GM23338 (cell line): ENCODE results near the gene ANXA6. TPM values are rescaled to one million over a fixed set of nuclear protein-coding genes. Genes with fewer than 3 reads are reported as not detected.

Source experiments
- ATAC-seq: fragments of 200-7000 bp; cut with Tn5 transposase; 3 replicates; pipeline ENCODE4 v1.9.1; 2020
- DNase-seq: peaks from one replicate; pipeline ENCODE4 v3.0.0-alpha.2; 2015; ENCODE audit warnings: low spot score
- H2AFZ ChIP-seq: fragments of 200-600 bp; sonication (generic); 2 replicates; pipeline ENCODE4 v1.8.0; 2016; ENCODE audit warnings: antibody characterized with exemption, mild to moderate bottlenecking, moderate library complexity
- H3F3A ChIP-seq: fragments of 200-600 bp; sonication (generic); replicated peaks from 2 replicates; pipeline ENCODE4 v1.8.0; 2017; ENCODE audit warnings: antibody characterized with exemption, mixed run types, low read depth
- H3K27ac ChIP-seq: fragments of 200-600 bp; sonication (generic); 2 replicates; pipeline ENCODE4 v1.6.1; 2016; ENCODE audit warnings: low read depth
- H3K27me3 ChIP-seq: fragments of 200-600 bp; sonication (generic); 2 replicates; pipeline ENCODE4 v1.8.0; 2016; ENCODE audit warnings: mild to moderate bottlenecking, mixed run types, moderate library complexity; ENCODE audit not compliant: insufficient read depth
- H3K36me3 ChIP-seq: fragments of 200-600 bp; sonication (generic); 2 replicates; pipeline ENCODE4 v1.8.0; 2016; ENCODE audit warnings: mild to moderate bottlenecking; ENCODE audit not compliant: insufficient read depth
- H3K4me1 ChIP-seq: fragments of 200-600 bp; sonication (generic); 2 replicates; pipeline ENCODE4 v1.8.0; 2016; ENCODE audit warnings: mild to moderate bottlenecking, moderate library complexity; ENCODE audit not compliant: insufficient read depth
- H3K4me2 ChIP-seq: fragments of 200-600 bp; sonication (generic); 2 replicates; pipeline ENCODE4 v1.7.1; 2017; ENCODE audit warnings: mixed run types
- H3K4me3 ChIP-seq: fragments of 200-600 bp; sonication (generic); 2 replicates; pipeline ENCODE4 v1.6.1; 2016; ENCODE audit warnings: mixed run types
- H3K79me2 ChIP-seq: fragments of 200-600 bp; sonication (generic); replicated peaks from 2 replicates; pipeline ENCODE4 v1.8.0; 2017; ENCODE audit warnings: mild to moderate bottlenecking; ENCODE audit not compliant: insufficient read depth
- H3K9me2 ChIP-seq: fragments of 200-600 bp; sonication (generic); 2 replicates; pipeline ENCODE4 v1.8.0; 2017; ENCODE audit not compliant: insufficient read depth
- H4K20me1 ChIP-seq: fragments of 200-600 bp; sonication (generic); replicated peaks from 2 replicates; pipeline ENCODE4 v1.8.0; 2017; ENCODE audit warnings: mild to moderate bottlenecking; ENCODE audit not compliant: insufficient read depth
- H3K27ac Mint-ChIP-seq: 2 replicates; pipeline ENCODE4 v1.8.0; 2020; ENCODE audit warnings: inconsistent platforms, mild to moderate bottlenecking, moderate library complexity, mixed read lengths
- H3K27me3 Mint-ChIP-seq: 3 replicates; pipeline ENCODE4 v1.8.0; 2022; ENCODE audit warnings: low read depth, mild to moderate bottlenecking, moderate library complexity, mixed read lengths, inconsistent platforms; ENCODE audit not compliant: insufficient read depth, poor library complexity
- H3K36me3 Mint-ChIP-seq: 3 replicates; pipeline ENCODE4 v1.8.0; 2021; ENCODE audit warnings: low read depth, mild to moderate bottlenecking, inconsistent platforms, moderate library complexity, mixed read lengths
- H3K4me1 Mint-ChIP-seq: 3 replicates; pipeline ENCODE4 v1.8.0; 2020; ENCODE audit warnings: mild to moderate bottlenecking, inconsistent platforms, mixed read lengths
- H3K4me3 Mint-ChIP-seq: 3 replicates; pipeline ENCODE4 v1.8.0; 2021; ENCODE audit warnings: moderate library complexity, mild to moderate bottlenecking, inconsistent platforms, mixed read lengths
- H3K9me3 Mint-ChIP-seq: 3 replicates; pipeline ENCODE4 v1.8.0; 2020; ENCODE audit warnings: moderate library complexity, mild to moderate bottlenecking, inconsistent platforms, mixed read lengths
- CREB1 ChIP-seq: fragments of 250-450 bp; sonication (Bioruptor Pico); IDR thresholded peaks from 2 replicates; pipeline ENCODE4 v1.5.0; 2020; ENCODE audit warnings: low read depth, mild to moderate bottlenecking, moderate library complexity
- CTCF ChIP-seq, 2 experiments: fragments of 200-600 bp in 1 of 2; sonication (generic) in 1 of 2; conservative IDR thresholded peaks; 2 replicates each; pipeline versions ENCODE4 v1.5.1 to v1.6.1; 2016 to 2017; ENCODE audit warnings: antibody characterized with exemption in 2 of 2, low read depth in 2 of 2, mild to moderate bottlenecking in 2 of 2, moderate library complexity in 1 of 2
- ETS1 ChIP-seq: IDR thresholded peaks from 2 replicates; pipeline ENCODE4 v1.6.1; 2016; ENCODE audit warnings: antibody characterized with exemption
- EZH2 ChIP-seq: fragments of 200-600 bp; sonication (generic); IDR thresholded peaks from one replicate; pipeline ENCODE4 v1.8.0; 2017; ENCODE audit warnings: antibody characterized with exemption, mild to moderate bottlenecking, low read depth; ENCODE audit not compliant: unreplicated experiment
- EZH2phosphoT487 ChIP-seq: fragments of 200-600 bp; sonication (generic); IDR thresholded peaks from one replicate; pipeline ENCODE4 v1.8.1; 2018; ENCODE audit warnings: antibody characterized with exemption; ENCODE audit not compliant: unreplicated experiment
- JUNB ChIP-seq: IDR thresholded peaks from one replicate; pipeline ENCODE4 v1.6.1; 2016; ENCODE audit warnings: antibody characterized with exemption; ENCODE audit not compliant: unreplicated experiment
- NANOG ChIP-seq: IDR thresholded peaks from 2 replicates; pipeline ENCODE4 v1.6.1; 2016; ENCODE audit warnings: antibody characterized with exemption, borderline replicate concordance
- POLR2AphosphoS5 ChIP-seq: IDR thresholded peaks from 2 replicates; pipeline ENCODE4 v1.6.1; 2016; ENCODE audit warnings: antibody characterized with exemption, low read depth
- REST ChIP-seq: IDR thresholded peaks from one replicate; pipeline ENCODE4 v1.6.1; 2018; ENCODE audit warnings: antibody characterized with exemption; ENCODE audit not compliant: unreplicated experiment
- STAT1 ChIP-seq: IDR thresholded peaks from one replicate; pipeline ENCODE4 v1.6.1; 2016; ENCODE audit warnings: antibody characterized with exemption; ENCODE audit not compliant: unreplicated experiment
- ZNF114 ChIP-seq: fragments of 250-450 bp; sonication (Bioruptor Pico); IDR thresholded peaks from 2 replicates; pipeline ENCODE4 v1.5.0; 2020; ENCODE audit warnings: mild to moderate bottlenecking, moderate library complexity
- ZNF331 ChIP-seq: fragments of 250-450 bp; sonication (Bioruptor Pico); IDR thresholded peaks from 2 replicates; pipeline ENCODE4 v1.5.0; 2020; ENCODE audit warnings: low read depth, mild to moderate bottlenecking, moderate library complexity
- ZNF462 ChIP-seq: fragments of 250-450 bp; sonication (Bioruptor Pico); IDR thresholded peaks from 2 replicates; pipeline ENCODE4 v1.5.0; 2020; ENCODE audit warnings: mild to moderate bottlenecking, moderate library complexity
- polyA plus RNA-seq: library from polyadenylated mRNA; unstranded; fragments of >200 nt; fragmentation: Nextera tagmentation; extraction: Ambion mirVana; gene quantifications from 2 replicates; pipeline ENCODE4 v1.2.1, GENCODE V29; 2016
- total RNA-seq: library from RNA; depleted of rRNA; stranded (reverse); fragments of >200 nt; shearing (Covaris generic); gene quantifications from 2 replicates; pipeline ENCODE4 v1.2.3, GENCODE V29; 2014

Gene ANXA6
- total and polyA plus RNA-seq, 2 experiments from 2014 or later = 26.5 to 110 TPM

GRCh38 chr5:151089726-151090125, 67.9 kb downstream of the ANXA6 start:
- no peaks in the 10 kb centered on the region for H3K4me1 ChIP-seq
- H3K79me2 ChIP-seq = no peaks in the 10 kb centered on the region
- no peak overlapping the region for H3K4me3 Mint-ChIP-seq
- peaks cover 15% of the 10 kb centered on the region for H3K4me1 Mint-ChIP-seq
- DNase-seq = no peak
- no peak overlapping the region for H2AFZ ChIP-seq
- H4K20me1 ChIP-seq = no peaks in the 10 kb centered on the region
- ATAC-seq = no peak
- H3K36me3 ChIP-seq = no peaks in the 10 kb centered on the region
- no peaks in the 10 kb centered on the region for H3K27me3 ChIP-seq
- no peaks in the 10 kb centered on the region for H3F3A ChIP-seq
- H3K36me3 Mint-ChIP-seq = no peaks in the 10 kb centered on the region
- H3K9me3 Mint-ChIP-seq = no peaks in the 10 kb centered on the region
- no peak overlapping the region for H3K4me3 ChIP-seq
- TF ChIP-seq NANOG = no peak
- no peak for TF ChIP-seq EZH2phosphoT487
- TF ChIP-seq REST = no peak
- TF ChIP-seq POLR2AphosphoS5 = no peak
- TF ChIP-seq EZH2 = no peak
- TF ChIP-seq JUNB = no peak
- TF ChIP-seq CREB1 (CRISPR knock-in tag) = no peak
- no peak for TF ChIP-seq CTCF (conservative IDR thresholded peaks at IDR 0.05; ENCODE audit: low read depth in 2 of 2)
- TF ChIP-seq ZNF462 = no peak
- TF ChIP-seq ETS1 = no peak
- no peak for TF ChIP-seq ZNF331 (CRISPR knock-in tag)
- TF ChIP-seq STAT1 = no peak
- no peak for TF ChIP-seq ZNF114 (CRISPR knock-in tag)
- peaks cover 3% of the 10 kb centered on the region for H3K27me3 Mint-ChIP-seq
- no peak overlapping the region for H3K4me2 ChIP-seq
- no peaks in the 10 kb centered on the region for H3K9me2 ChIP-seq
- H3K27ac Mint-ChIP-seq = no peak overlapping the region
- no peak overlapping the region for H3K27ac ChIP-seq
